Measurements from ENCODE around the gene EFHD1. TPM values are rescaled to one million over a fixed set of nuclear protein-coding genes. Genes with fewer than 3 reads are reported as not detected.

EFHD1 gene
- total RNA-seq, 2 experiments from 2014 or later: 0.23 TPM; not detected in 1

DNA sequence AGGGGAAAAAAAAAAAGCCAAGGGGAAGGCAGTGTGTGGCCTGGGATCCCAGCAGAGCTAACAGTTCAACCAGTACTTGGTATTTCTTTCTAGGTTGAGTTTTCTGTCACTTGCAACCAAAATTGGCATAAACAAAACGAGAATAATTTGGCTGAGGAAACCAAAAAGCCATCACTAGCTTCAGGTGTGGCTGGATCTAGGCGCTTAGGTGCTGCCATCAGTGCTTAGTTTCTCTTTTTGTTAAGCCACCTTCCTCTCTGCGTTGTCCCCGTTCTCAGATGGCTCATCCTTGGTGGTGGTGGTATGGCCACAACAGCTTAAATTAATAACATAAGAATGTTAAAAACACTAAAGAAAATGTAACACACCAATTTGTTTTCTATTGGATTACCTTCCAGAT lies 2.4 kb downstream of the EFHD1 start:
- no peaks in the 10 kb centered on the region for H3K9me3 Mint-ChIP-seq (ENCODE audit: low read depth)
- ChIA-PET POLR2A (no interaction called here), CTCF (no interaction called here)
- no peak overlapping the region for H3K4me3 Mint-ChIP-seq
- no peak for ATAC-seq
- no peaks in the 10 kb centered on the region for H3K36me3 Mint-ChIP-seq (ENCODE audit: low read depth)
- peaks cover 5% of the 10 kb centered on the region for H3K4me1 Mint-ChIP-seq
- H3K27ac Mint-ChIP-seq: no peak overlapping the region
- DNase-seq: no peak
- H3K27me3 Mint-ChIP-seq: peaks cover 40% of the 10 kb centered on the region
- intact Hi-C loops (cut with DNase I, micrococcal nuclease): no loop called here

GRCh38 chr2:232636788-232637420 lies 3.5 kb downstream of the EFHD1 start:
- DNase-seq (no peak), ATAC-seq (no peak)
- Mint-ChIP-seq H3K4me3 (no peak overlapping the region), H3K27me3 (peaks cover 37% of the 10 kb centered on the region), H3K36me3 (ENCODE audit: low read depth) (no peaks in the 10 kb centered on the region), H3K9me3 (ENCODE audit: low read depth) (no peaks in the 10 kb centered on the region), H3K27ac (no peak overlapping the region), H3K4me1 (peaks cover 5% of the 10 kb centered on the region)
- intact Hi-C loops (cut with DNase I, micrococcal nuclease): no loop called here
- ChIA-PET CTCF (interaction anchor here (0.8 kb wide), 1 partner anchor 10 kb away, joined by 3 read pairs; no protein-coding TSS in a partner anchor), POLR2A (no interaction called here)

DNA sequence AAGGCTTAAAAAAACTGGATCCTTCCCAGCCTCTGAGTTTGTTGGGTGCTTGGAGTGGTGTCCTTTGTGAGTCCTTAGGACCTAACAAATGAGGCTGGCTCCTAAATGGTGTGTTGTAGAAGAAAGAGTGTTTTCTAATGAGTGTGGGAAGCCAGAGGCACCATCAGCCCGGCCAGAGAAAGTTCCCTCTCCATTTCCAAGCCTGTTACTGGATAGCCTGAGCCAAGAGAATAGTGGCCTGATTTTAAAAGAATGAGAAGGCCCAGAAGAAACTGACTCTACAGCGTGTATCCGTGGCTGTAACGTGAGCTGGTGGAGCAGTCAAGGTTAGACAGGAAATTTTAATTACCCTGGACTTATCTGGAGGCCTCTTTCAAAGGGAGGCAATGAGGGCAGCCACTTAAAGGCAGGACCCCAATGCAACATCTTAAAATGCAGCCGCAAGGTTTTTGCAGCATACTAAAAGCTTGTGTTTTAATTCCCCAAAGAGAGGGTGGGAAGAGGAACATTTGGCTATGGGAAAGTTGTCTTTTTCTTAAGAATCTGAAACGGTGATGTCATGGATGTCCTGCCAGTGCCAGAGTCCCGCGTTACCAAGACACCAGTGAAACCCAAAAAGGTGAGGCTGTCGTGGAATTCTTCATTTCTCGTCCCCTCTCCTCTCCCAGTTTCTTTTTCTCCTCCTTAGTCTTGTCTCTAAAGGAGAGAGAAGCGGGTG lies 4.6 kb downstream of the EFHD1 start:
- H3K27me3 Mint-ChIP-seq: peaks cover 29% of the 10 kb centered on the region
- H3K27ac Mint-ChIP-seq: no peak overlapping the region
- H3K9me3 Mint-ChIP-seq (ENCODE audit: low read depth): no peaks in the 10 kb centered on the region
- no peaks in the 10 kb centered on the region for H3K4me1 Mint-ChIP-seq
- H3K4me3 Mint-ChIP-seq: no peak overlapping the region
- no peaks in the 10 kb centered on the region for H3K36me3 Mint-ChIP-seq (ENCODE audit: low read depth)
- DNase-seq (no peak), ATAC-seq (no peak)
- intact Hi-C loops (cut with DNase I, micrococcal nuclease): no loop called here
- POLR2A ChIA-PET: no interaction called here
- CTCF ChIA-PET: interaction anchor here (0.8 to 1.0 kb wide), 2 partner anchors 25 to 838 kb away, joined by 3 read pairs; no protein-coding TSS in a partner anchor

GRCh38 chr2:232641153-232641848 lies 7.9 kb downstream of the EFHD1 start:
- Mint-ChIP-seq H3K27ac (no peak overlapping the region), H3K4me1 (no peaks in the 10 kb centered on the region), H3K4me3 (no peak overlapping the region), H3K27me3 (peaks cover 16% of the 10 kb centered on the region), H3K9me3 (ENCODE audit: low read depth) (no peaks in the 10 kb centered on the region), H3K36me3 (ENCODE audit: low read depth) (no peaks in the 10 kb centered on the region)
- ChIA-PET POLR2A (no interaction called here), CTCF (no interaction called here)
- no peak for DNase-seq
- ATAC-seq: no peak
- intact Hi-C loops (cut with DNase I, micrococcal nuclease): no loop called here

DNA sequence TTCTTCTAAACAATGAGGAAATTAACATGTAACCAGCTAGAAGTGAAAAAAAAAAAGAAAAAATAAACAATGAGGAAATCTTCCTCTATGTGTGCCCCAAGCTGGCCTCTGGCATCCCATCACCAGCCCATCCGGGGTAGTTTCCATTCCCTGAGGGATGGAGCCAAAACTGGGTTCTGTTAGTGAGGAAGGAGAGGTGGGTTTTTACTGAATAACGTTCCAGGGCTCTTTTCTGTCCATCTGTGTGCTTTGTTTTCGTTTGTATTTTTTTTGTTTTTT lies 9.7 kb downstream of the EFHD1 start:
- ChIA-PET CTCF (no interaction called here), POLR2A (no interaction called here)
- H3K4me3 Mint-ChIP-seq: no peak overlapping the region
- intact Hi-C loops (cut with DNase I, micrococcal nuclease): no loop called here
- peaks cover 10% of the 10 kb centered on the region for H3K27me3 Mint-ChIP-seq
- H3K4me1 Mint-ChIP-seq: no peaks in the 10 kb centered on the region
- no peak overlapping the region for H3K27ac Mint-ChIP-seq
- DNase-seq (no peak), ATAC-seq (no peak)
- no peaks in the 10 kb centered on the region for H3K9me3 Mint-ChIP-seq (ENCODE audit: low read depth)
- H3K36me3 Mint-ChIP-seq (ENCODE audit: low read depth): no peaks in the 10 kb centered on the region

GRCh38 chr2:232643813-232644347 lies 10.5 kb downstream of the EFHD1 start:
- intact Hi-C loops (cut with DNase I, micrococcal nuclease): no loop called here
- ATAC-seq (no peak), DNase-seq (no peak)
- H3K9me3 Mint-ChIP-seq (ENCODE audit: low read depth): no peaks in the 10 kb centered on the region
- H3K27ac Mint-ChIP-seq: no peak overlapping the region
- H3K27me3 Mint-ChIP-seq: peaks cover 5% of the 10 kb centered on the region
- no peak overlapping the region for H3K4me3 Mint-ChIP-seq
- H3K4me1 Mint-ChIP-seq: no peaks in the 10 kb centered on the region
- ChIA-PET CTCF (no interaction called here), POLR2A (interaction anchor here (0.5 to 0.7 kb wide), 2 partner anchors 13 to 207 kb away, joined by 3 read pairs; no protein-coding TSS in a partner anchor)
- H3K36me3 Mint-ChIP-seq (ENCODE audit: low read depth): no peaks in the 10 kb centered on the region

DNA sequence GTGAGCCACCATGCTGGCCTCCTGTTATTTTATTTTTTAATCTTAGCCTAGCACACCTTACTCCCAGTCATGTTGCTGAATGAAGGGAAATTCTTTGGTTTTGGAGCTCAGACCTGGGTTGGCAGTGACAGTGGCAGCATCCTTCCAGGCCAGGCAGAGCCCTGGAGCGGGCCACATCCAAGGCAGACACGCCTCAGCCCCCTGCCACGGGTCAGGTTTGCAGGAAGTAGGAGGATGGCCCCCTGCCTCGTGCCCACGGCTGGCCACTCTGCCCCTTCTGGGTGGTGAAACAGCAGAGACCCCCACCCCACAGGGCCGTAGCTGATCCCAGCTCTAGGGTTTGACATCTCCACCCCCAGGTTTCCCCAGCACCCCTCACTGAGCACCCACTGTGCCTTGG lies 11.7 kb downstream of the EFHD1 start:
- Mint-ChIP-seq H3K27me3 (peaks cover 4% of the 10 kb centered on the region), H3K36me3 (ENCODE audit: low read depth) (no peaks in the 10 kb centered on the region), H3K27ac (no peak overlapping the region), H3K9me3 (ENCODE audit: low read depth) (no peaks in the 10 kb centered on the region), H3K4me1 (no peaks in the 10 kb centered on the region), H3K4me3 (no peak overlapping the region)
- DNase-seq (no peak), ATAC-seq (no peak)
- ChIA-PET POLR2A (no interaction called here), CTCF (no interaction called here)
- intact Hi-C loops (cut with DNase I, micrococcal nuclease): no loop called here

- Mint-ChIP-seq H3K27ac (no peak overlapping the region), H3K4me3 (no peak overlapping the region), H3K36me3 (ENCODE audit: low read depth) (no peaks in the 10 kb centered on the region), H3K4me1 (no peaks in the 10 kb centered on the region), H3K9me3 (ENCODE audit: low read depth) (no peaks in the 10 kb centered on the region), H3K27me3 (no peaks in the 10 kb centered on the region)
- ATAC-seq (no peak), DNase-seq (no peak)
- CTCF ChIA-PET: interaction anchor here (0.7 kb wide), 1 partner anchor 379 kb away, joined by 3 read pairs; no protein-coding TSS in a partner anchor
- intact Hi-C loops (cut with DNase I, micrococcal nuclease): no loop called here
- POLR2A ChIA-PET: no interaction called here
Measured at GRCh38 chr2:232646726-232647125, 13.3 kb downstream of the EFHD1 start.

DNA sequence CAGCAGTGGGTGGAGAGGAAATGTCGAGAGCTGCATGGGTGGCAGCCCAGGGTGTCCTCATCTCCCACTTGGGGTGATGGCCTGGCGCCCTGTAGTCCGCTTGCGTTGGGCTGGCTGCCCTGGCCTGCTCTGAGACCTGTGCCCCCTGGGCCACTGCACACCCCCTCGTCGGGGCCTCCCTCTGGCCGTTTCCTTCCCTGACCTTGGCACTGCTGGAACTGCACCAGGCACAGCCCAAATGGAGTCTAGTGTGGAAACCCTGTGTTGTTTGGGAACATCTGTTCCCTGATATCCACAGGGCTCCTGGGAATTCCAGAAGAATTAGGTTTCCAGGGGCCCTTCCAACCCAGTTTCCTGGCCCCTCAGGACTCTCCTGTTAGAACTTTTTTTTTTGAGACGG lies 13.9 kb downstream of the EFHD1 start:
- no peaks in the 10 kb centered on the region for H3K27me3 Mint-ChIP-seq
- H3K36me3 Mint-ChIP-seq (ENCODE audit: low read depth): no peaks in the 10 kb centered on the region
- H3K4me1 Mint-ChIP-seq: no peaks in the 10 kb centered on the region
- no peaks in the 10 kb centered on the region for H3K9me3 Mint-ChIP-seq (ENCODE audit: low read depth)
- intact Hi-C loops (cut with DNase I, micrococcal nuclease): no loop called here
- no peak overlapping the region for H3K27ac Mint-ChIP-seq
- H3K4me3 Mint-ChIP-seq: no peak overlapping the region
- ChIA-PET POLR2A (no interaction called here), CTCF (no interaction called here)
- ATAC-seq (no peak), DNase-seq (no peak)

- ATAC-seq (no peak), DNase-seq (no peak)
- POLR2A ChIA-PET: interaction anchor here (0.6 kb wide), 1 partner anchor 757 kb away, joined by 3 read pairs; no protein-coding TSS in a partner anchor
- Mint-ChIP-seq H3K27me3 (no peaks in the 10 kb centered on the region), H3K4me3 (no peak overlapping the region), H3K4me1 (no peaks in the 10 kb centered on the region), H3K27ac (no peak overlapping the region), H3K9me3 (ENCODE audit: low read depth) (no peaks in the 10 kb centered on the region), H3K36me3 (ENCODE audit: low read depth) (no peaks in the 10 kb centered on the region)
- intact Hi-C loops (cut with DNase I, micrococcal nuclease): no loop called here
- CTCF ChIA-PET: no interaction called here
Measured at GRCh38 chr2:232649033-232649432, 15.6 kb downstream of the EFHD1 start.

DNA sequence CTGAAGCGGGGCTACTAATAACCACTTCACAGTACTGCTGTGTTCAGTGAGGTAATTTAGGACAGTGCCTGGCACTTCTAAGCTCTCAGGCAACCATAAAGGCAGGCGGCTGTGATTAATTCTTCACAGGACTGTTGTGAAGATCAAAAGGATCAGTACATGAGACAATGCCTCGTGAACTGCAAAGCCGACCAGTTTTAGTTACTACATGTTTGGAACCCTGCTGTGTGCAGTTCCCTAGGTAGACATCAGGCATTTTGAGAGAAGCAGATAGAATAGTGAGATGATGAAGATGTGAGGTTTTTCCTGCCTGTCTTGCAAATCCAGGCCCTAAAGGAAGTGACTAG lies 19.1 kb downstream of the EFHD1 start:
- CTCF ChIA-PET: no interaction called here
- intact Hi-C loops (cut with DNase I, micrococcal nuclease): no loop called here
- Mint-ChIP-seq H3K27me3 (no peaks in the 10 kb centered on the region), H3K4me1 (no peaks in the 10 kb centered on the region), H3K36me3 (ENCODE audit: low read depth) (no peaks in the 10 kb centered on the region), H3K4me3 (no peak overlapping the region), H3K27ac (no peak overlapping the region), H3K9me3 (ENCODE audit: low read depth) (no peaks in the 10 kb centered on the region)
- ATAC-seq (no peak), DNase-seq (no peak)
- POLR2A ChIA-PET: no interaction called here

GRCh38 chr2:232653441-232653840 lies 20.0 kb downstream of the EFHD1 start:
- H3K9me3 Mint-ChIP-seq (ENCODE audit: low read depth): no peaks in the 10 kb centered on the region
- H3K36me3 Mint-ChIP-seq (ENCODE audit: low read depth): no peaks in the 10 kb centered on the region
- no peaks in the 10 kb centered on the region for H3K4me1 Mint-ChIP-seq
- H3K27ac Mint-ChIP-seq: no peak overlapping the region
- ChIA-PET CTCF (interaction anchor here (0.5 kb wide), 1 partner anchor 751 kb away, joined by 3 read pairs; no protein-coding TSS in a partner anchor), POLR2A (interaction anchor here (0.6 kb wide), 1 partner anchor 9 kb away, joined by 3 read pairs; no protein-coding TSS in a partner anchor)
- no peak overlapping the region for H3K4me3 Mint-ChIP-seq
- intact Hi-C loops (cut with DNase I, micrococcal nuclease): no loop called here
- H3K27me3 Mint-ChIP-seq: peaks cover 4% of the 10 kb centered on the region
- ATAC-seq (no peak), DNase-seq (no peak)
